NCI-H2227 (cell line): ENCODE data around the gene PTPN14.

Experiments used
- DNase-seq: peaks from one replicate; lab custom pipeline; 2025; ENCODE audit not compliant: unreplicated experiment; lab: John Stamatoyannopoulos, UW

Gene PTPN14

DNA sequence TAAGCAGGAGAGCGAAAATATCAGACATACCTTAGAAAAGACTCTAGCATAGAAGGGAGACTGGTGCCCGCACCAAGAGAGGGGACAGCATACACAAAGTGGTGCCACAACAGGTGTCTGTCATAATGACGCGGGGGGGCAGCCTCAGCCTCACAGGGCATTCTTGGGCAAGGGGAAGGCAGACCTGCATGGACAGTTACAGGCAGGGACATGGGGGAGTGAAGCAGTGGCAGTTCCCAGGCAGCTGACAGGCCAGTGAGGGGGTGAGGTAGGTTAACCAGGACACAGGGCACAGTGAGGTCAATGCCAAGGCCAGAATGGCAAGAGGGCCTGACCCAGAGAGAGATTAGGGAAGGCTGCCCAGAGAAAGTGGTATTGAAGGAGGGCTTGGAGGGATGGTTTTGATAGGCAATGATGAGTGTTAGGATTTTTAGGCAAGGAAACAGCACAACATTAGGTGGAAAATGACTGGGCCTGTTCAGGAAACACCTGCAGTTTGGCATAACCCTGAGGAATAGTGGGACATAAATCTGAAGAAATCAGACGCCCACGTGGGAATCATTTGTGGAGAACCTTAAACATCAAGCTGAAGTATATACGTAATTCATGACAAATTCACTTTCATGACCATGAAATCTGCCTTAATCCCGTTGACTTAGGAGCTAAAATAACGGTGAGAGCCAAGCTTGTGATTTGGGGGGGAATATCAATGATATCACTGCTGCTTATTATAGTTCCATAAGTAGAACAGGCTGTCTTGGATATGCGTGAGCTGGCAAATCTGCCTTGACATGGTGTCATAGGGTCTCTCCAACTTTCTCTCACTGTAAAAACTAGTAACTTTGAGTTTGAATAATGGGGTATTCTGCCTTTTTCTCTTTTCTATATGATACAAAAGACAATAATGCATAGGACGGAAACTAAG, 8.9 kb downstream of the PTPN14 start:
- no peak for DNase-seq

DNA sequence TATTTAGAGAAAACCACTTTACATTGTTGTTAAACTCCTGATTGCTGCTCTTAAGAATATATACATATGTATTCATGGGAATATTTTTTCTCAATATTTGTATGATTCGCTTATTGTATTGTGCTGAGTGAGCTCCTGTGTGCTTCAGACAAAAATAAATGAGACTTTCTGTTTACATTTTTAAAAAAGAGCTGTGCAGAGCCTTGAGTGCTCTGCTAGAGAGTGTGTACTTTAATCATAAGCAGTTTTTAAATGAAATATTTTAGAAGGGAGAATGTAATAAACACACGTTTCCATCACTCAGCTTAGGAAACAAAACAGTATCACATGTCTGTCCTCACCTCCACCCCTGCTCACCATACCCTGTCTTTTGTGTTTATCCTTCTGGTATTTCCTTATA, 9.7 kb downstream of the PTPN14 start:
- DNase-seq: no peak

DNA sequence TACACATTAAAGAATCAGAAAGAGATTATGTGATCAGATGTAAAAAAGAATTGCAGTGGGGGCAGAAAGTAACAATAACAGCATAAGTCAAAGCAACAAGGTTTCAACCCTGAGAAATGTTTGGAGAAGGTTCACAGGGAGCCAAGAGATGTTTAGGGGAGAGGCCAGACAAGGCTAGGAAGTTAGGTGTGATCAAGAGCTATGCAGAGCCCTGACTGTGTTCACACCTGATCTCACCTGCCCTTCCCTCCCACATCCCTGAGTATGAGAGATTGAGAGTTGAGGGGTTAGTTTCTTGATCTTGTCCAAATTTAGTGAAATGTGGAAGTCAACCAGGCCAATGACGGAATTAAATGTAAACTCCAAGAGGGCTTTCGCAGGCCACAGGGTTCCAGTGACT, 10.2 kb downstream of the PTPN14 start:
- no peak for DNase-seq

DNA sequence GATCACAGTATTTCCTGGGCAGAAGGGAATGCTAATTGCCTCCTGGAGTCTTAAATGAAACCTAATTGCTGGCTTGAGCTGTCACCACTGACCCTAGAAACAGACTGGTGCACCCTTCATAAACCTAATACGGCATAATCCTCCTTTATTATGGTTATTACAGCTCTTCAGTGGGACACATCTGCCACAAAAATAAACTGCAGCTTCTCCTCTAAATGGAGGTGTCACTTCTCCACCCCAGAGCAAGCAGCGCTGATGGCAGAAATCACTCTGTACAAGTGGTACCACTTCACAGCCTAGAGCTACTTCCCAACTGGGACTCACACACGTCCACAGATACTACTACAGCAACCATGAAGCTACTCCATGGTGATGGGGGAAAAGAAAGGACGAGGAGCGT, 11.1 kb downstream of the PTPN14 start:
- DNase-seq: peak; percentile 91

DNA sequence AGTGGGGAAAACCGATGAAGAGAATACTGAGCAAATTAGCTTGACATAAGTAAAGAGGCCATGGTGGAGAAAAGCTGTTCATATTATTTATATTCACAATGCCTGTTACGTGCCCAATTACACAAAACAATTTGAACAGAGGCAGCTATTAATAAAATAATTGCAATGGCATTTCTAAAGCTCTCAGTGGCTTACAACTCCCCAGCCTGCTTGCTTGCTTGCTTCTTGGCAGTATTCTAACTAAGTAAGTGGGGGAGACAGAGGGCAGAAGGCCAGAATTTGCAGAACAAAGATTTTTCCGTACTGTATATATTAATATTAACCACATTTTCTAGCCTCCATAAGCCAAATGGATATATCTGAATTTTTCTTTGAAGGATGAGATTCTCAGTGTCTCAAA, 12.9 kb downstream of the PTPN14 start:
- DNase-seq: no peak

DNA sequence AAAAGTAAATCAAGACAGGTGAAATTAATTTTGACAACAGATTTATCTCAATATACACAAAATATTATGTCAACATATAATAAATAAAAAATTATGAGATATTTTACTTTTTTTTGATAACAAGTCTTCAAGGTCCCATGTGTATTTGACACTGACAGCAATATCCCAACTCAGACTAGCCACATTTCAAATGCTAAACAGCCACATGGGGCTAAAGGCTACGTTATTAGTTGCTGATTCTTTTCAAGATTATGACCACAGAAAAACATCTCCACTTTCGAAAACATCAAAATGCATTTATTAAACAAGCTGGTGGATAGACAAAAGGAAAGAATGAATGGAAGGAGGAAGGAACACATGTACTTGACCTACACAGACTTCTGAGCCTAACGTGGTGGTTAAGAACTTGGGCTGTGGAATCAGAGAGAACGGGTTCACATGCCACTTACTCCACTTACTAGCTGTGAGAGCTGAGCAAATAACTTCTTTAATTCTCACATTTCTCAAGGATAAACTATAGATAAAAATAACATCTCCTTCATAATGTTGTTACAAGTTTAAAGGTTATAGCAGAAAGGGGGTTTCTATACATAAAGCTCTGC, 13.4 kb downstream of the PTPN14 start:
- no peak for DNase-seq

DNA sequence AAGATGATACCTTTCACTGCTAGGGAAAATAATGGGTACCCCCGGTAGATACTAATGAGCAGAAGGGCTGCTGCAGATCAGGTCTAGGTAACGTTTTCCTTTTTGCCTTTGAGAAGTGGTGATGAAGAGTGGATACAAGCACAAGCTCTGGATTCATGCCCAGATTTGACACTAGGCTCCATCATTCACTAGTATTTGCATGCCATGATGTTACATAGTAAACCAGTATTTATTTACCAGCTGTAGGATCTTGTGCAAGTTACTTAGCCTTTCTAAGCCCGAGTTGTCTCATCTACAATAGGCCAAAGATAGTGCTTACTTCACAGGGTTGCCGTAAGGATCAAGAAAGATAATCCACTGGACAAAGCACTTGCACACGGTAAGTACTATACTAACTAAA, 14.2 kb downstream of the PTPN14 start:
- no peak for DNase-seq

DNA sequence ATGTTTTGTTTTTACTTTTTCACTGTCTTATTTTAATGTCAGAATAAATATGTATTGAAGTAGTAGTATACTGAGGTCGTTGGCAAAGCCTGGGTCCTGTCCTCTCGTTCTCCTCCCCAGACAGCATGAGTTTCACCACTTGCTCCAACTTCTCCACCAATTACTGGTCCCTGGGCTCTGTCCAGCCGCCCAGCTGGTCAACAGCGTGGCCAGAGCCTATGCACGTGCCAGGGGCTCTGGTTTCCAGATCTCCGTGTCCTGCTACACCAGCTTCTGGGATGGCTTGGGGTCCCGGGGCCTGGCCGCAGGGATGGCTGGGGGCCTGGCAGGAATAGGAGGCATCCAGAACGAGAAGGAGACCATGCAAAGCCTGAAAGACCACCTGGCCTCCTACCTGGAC, 19.3 kb downstream of the PTPN14 start:
- DNase-seq: no peak

DNA sequence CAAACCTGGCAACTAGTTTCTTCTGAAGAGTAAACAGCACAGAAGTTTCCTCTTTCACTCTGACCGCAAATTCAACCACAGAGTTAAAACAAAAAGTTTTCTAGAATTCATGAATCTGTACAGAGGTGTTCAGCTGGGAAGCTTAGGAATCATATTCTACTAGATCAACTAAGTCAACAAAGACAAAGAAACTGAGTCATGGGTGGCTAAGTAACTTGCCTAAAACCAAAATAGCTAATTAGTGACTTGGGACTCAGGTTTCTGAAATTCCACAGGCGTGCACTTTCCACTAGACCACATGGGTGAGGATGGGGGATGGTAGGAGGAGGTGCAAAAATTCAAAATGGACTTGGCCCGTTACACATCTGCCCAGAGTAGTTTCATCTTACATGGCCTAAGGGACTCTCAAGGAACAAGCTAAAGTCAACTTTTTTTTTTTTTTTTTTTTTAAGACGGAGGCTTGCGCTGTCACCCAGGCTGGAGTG, 25.8 kb downstream of the PTPN14 start:
- DNase-seq: no peak

DNA sequence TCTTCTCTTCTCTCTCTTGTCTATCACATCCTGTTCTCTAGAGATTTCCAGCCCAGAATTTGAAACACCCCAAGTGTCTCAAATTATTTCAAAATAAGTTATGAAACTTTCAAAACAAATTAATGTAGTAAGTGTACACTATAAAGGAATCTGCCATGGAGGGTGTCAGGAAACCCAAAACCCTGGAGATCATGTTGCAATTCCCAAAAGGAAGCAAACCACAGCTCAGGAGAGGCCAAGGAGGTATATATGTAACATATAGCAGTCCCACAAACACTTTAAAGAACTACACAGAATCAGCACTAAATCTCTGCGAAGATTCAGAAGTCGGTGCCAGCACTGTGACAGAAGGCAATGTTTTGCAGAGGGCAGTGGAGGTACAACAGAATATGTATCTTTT, 26.6 kb downstream of the PTPN14 start:
- DNase-seq: no peak

DNA sequence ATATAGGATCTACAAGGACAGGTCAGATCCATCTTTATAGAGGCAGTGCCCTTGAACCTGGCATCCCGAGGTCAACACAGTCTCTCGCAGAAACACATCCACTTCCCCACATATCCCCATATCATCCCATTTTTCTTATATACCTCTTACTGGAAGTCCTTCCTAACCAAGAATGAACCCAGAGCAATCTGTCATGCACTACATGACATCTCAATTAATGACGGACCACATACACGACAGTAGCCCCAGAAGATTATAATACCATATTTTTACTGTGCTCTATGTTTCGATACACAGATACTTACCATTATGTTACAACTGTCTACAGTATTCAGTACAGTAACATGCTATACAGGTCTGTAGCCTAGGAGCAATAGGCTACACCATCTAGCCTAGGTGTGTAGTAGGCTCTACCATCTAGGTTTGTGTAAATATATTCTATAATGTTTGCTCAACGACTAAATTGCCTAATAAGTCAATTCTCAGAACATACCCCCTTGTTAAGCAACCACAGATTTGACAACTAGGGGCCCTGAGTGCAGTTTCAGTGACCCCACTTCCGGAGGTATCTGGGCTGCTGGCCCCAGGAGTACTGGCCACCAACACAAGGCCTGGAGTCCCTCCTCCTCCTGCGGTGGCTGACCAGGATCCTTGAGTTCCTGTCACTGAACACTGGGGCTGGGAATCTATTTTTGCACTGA, 28.1 kb downstream of the PTPN14 start:
- DNase-seq: no peak

DNA sequence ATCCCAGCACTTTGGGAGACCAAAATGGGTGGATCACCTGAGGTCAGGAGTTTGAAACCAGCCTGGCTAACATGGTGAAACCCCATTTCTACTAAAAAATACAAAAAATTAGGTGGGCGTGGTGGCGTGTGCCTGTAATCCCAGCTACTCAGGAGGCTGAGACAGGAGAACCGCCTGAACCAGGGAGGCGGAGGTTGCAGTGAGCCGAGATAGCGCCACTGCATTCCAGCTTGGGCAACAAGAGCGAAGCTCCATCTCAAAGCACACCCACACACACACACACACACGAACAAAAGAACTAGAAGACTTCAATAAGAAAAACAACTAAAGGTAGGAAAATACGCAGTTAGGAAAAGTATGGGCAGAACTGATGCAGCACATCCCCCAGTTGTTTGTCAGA, 29.9 kb downstream of the PTPN14 start:
- DNase-seq: peak; percentile 8

DNA sequence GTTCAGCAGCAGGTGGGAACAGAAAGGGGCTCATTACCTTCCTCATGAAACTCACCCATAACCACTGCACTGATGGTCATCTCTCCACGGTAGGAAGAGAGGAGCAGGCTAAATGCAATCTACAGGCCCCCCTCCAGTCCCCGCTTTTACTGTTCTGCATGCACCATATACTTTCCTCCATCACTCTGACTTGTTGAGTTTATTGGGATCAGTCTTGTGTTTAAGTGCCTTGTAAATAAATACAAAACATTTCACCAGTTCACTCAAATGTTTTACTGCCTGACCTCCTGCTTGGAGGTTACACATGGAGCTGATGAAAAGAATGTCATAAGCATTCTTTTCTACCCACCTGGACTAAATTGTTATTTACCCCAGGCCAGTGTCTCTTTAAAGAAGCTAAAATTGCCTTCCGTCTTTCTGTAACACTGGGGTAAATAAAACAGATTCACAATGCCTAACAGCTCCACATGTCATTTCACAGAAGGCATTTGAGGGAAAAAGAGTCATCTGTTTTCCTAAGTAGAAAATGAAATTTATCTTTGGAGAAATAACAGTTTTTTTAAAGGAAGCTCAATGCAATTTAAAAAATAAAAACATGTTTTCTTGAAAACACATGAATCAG, 30.7 kb downstream of the PTPN14 start:
- peak; percentile 73 for DNase-seq

DNA sequence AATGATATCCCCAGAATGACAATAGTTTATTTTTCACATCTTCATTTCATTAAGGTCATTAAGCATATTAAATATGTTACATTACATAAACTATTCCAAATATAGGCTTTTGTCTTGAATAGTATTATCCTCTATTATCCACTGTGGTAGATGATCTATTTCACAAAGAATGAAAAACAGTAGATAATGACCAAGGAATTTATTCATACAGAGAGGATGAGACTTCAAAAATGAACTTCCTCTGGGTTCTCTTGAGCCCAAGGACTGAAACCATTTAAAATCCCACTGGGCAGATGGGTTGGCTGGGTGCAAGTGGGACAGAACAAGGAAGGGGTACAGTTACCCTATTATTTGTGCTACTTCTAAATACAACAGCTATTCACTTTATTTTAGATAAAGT, 33.0 kb downstream of the PTPN14 start:
- no peak for DNase-seq

DNA sequence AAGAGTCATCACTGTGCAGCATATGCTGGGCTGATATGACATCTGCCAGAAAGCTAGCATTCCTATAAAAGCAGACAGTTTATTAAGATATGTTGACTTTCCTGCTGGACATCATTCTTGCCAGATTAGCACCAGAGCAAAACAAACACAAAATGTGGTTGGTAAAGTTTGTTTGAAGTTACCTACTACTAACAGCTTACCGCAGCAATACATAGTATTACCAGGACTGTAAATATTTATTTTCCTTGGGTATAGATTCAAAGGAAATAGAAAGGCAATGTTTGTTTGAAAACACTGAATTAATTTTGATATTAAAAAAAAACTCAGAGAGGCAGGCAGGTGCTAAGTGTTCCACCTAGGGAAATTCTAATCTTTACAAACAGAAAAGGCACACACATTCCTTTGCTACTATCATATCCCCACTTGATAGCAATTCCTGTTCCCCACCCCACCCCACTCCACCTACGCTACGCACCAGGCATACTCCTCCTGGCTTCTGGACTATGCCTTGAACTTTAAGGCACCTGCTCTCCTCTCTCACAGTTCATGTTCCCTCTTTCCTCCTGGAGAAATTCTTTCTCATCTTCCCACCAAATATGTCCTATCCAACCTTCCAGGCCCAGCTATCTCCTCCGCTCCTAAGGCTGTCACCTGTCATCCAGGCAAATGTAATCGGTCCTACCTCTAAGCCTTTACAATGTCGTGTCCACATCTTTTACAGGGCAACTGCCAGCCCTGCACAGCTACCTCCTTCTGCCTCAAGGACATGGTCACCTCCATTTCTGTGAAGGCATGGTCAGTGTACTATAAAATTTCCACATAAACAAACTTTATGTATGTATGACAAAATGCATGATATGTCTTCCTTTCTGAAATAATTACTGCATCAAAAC, 34.7 kb downstream of the PTPN14 start:
- DNase-seq: no peak

DNA sequence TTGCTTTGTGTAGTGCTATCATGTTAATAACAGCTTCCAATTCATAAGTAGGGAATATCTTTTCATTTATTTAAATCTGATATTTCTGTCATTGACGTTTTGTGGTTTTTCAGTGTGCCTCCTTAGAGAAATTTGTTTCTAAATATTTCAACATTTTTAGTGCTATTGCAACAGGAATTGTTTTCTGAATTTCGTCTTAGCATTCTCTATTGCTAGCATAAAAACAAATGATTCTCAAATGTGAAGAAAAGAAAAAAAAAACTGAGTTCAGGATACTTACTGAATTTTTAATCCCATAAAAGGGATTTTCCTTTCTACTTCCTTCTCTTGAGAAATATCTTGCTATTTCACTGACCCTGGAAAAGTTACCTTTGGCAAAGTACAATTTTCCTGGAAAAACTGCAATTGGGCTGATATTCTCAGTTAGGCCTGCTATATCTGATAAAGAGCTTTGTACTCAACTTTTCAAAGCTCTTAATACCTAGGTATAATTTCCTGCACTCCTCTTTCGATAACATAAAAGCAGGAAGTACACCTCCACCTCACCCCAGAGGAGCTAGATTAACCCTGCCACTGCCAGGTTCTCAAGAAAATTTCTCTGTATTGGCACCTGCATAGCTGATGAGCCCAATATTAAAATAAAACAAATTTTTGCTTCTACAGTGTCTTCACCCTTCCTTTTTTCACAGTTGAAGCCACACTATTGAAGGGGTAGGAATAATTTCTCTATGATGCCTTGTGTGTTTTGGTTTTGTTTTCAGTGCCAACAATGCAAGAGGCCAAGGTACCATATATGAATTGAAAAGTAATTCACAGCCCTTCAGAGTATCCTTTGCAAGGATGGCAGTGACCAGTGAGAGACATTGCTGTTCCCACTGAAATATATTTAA, 35.6 kb downstream of the PTPN14 start:
- no peak for DNase-seq

DNA sequence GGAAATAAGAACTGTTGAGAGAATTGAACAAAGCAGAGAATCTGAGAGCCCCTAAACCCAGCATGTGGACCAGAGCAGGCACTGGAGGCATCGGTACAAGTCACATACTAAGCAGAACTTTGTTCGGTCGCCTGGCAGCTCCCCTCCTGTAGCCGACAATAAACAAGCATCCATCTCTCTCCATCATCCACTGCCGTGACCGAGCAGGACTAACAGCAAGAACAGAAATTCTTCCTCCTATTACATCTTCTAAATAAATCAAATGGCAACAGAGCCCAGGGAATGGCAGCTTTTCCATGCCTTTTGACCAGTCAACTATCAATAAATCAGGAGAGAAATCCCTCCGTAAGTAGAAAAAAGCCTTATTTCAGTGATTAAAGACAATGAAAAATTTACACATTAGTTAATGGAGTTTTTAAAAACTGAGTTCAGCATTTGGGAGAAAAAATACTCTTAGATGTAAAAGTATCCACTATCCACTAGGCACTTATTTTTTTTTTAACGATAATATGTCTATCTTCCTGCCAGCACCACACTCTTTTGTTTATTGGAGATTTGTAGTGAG, 36.5 kb downstream of the PTPN14 start:
- DNase-seq: no peak

DNA sequence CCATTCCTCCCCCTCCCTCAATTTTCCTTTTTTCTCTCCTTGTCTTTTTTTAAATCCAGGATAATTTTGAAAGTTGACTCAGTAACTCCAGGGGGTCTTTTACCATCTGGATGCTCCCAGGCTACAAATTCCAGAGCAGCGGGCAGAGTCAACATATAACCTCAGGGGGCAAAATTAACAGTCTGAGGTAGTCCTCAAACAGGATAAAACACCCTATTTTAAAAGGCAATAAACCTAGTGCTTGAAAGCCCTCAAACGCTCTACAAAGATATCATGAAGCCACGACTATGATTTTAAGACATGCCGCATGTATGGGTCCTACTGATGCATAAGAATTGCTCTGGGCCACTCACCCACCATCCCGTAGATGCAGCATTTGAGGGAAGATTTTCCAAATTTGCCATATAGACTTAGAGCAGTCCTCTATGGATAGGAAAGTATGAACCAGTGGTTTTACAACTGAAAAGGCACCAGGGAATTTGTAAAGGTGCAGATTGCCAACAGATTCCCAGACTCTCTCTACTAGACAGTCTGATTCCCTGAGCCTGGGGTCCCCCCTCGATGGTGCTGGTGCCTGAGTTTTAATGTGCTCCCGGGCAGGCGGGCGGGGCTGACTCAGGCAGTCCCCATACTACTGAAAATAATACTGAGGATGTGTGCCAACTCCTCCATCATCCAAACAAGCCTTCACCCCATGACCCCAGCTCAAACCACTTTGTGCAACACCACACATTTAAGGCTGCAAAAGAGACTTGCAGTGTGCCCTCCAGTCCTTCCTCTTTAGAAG, 37.2 kb downstream of the PTPN14 start:
- DNase-seq: peak; percentile 53
